Gastroesophageal sphincter (tissue), 4 donors: ENCODE results near the gene ECI1. TPM values are rescaled to one million over a fixed set of nuclear protein-coding genes. Genes with fewer than 3 reads are reported as not detected.

Experiments used
- ATAC-seq: fragments of 150-250 bp; one replicate; pipeline ENCODE4 v1.9.1; 2016; ENCODE audit warnings: mild to moderate bottlenecking, moderate library complexity
- H3K27ac ChIP-seq, 4 donors: fragments of 200-600 bp; sonication (generic) in 3 of 4; 1 replicate in 3 of 4; 2 replicates in 1 of 4; pipeline ENCODE4 v1.5.1; 2016 to 2019
- H3K27me3 ChIP-seq: fragments of 200-600 bp; sonication (generic); one replicate; pipeline ENCODE4 v1.5.1; 2019
- H3K36me3 ChIP-seq, 2 donors: fragments of 200-600 bp; sonication (generic); one replicate each; pipeline ENCODE4 v1.5.1; 2019; ENCODE audit warnings: control low read depth in 1 of 2
- H3K4me1 ChIP-seq, 3 donors: fragments of 200-600 bp; sonication (generic); 1 replicate in 2 of 3; 2 replicates in 1 of 3; pipeline ENCODE4 v1.5.1; 2016 to 2019; ENCODE audit warnings: control low read depth in 2 of 3
- H3K4me3 ChIP-seq, 2 donors: fragments of 200-600 bp; sonication (generic); one replicate each; pipeline ENCODE4 v1.5.1; 2019; ENCODE audit warnings: mild to moderate bottlenecking in 1 of 2, moderate library complexity in 1 of 2
- H3K9me3 ChIP-seq, 3 donors: fragments of 200-600 bp; sonication (generic); one replicate each; pipeline ENCODE4 v1.5.1; 2017 to 2019; ENCODE audit warnings: control low read depth in 2 of 3
- CTCF ChIP-seq, 4 experiments: fragments of 200-600 bp in 2 of 4; fragments of 450-650 bp in 2 of 4; sonication (generic) in 1 of 4; IDR thresholded peaks; one replicate each; pipeline ENCODE4 v1.5.1; 2017 to 2019; ENCODE audit warnings: antibody characterized with exemption in 4 of 4, mild to moderate bottlenecking in 2 of 4, moderate library complexity in 2 of 4
- EP300 ChIP-seq: sonication (generic); formaldehyde crosslinking; IDR thresholded peaks from one replicate; pipeline ENCODE4 v1.6.1; 2017; ENCODE audit warnings: antibody characterized with exemption, mild to moderate bottlenecking
- POLR2A ChIP-seq, 2 donors: fragments of 450-650 bp; IDR thresholded peaks; one replicate each; pipeline ENCODE4 v1.6.1; 2017; ENCODE audit warnings: antibody characterized with exemption in 2 of 2, mild to moderate bottlenecking in 2 of 2, moderate library complexity in 1 of 2
- POLR2AphosphoS5 ChIP-seq: sonication (generic); formaldehyde crosslinking; IDR thresholded peaks from one replicate; pipeline ENCODE4 v1.6.1; 2017; ENCODE audit warnings: antibody characterized with exemption
- WGBS, 2 donors: methylation state at CpG; one replicate each; pipeline ENCODE4 v1.1.5; 2018; ENCODE audit warnings: low coverage in 1 of 2; 5-methylcytosine and 5-hydroxymethylcytosine counted together
- small RNA-seq, 4 donors: library from RNA; depleted of rRNA; stranded (forward); fragments of <200 nt; gene quantifications; one replicate each; pipeline ENCODE3, GENCODE V24; 2016
- total RNA-seq, 4 donors: library from RNA; depleted of rRNA; stranded (reverse); fragments of >200 nt; gene quantifications; one replicate each; pipeline ENCODE4 v1.1.0, GENCODE V29; 2016

ECI1 gene
- total RNA-seq, 4 donors from 2014 or later: 41.9 to 85.1 (median 73.8) TPM

- TF ChIP-seq POLR2AphosphoS5 (no peak), POLR2A (IDR thresholded peaks at IDR 0.05) (no peak), CTCF (IDR thresholded peaks at IDR 0.05) (no peak), EP300 (no peak)
- Histone ChIP-seq H3K4me3 (no peak overlapping the region), H3K4me1 (peaks cover 0 to 11% (median 6%) of the 10 kb centered on the region in 3 donors), H3K27me3 (peaks cover 36% of the 10 kb centered on the region), H3K36me3 (no peaks in the 10 kb centered on the region), H3K27ac (no peak overlapping the region), H3K9me3 (no peaks in the 10 kb centered on the region)
- WGBS, 2 donors: 78% methylated on average over 4 of the region's 25 CpGs; no CpG with 5 or more reads in 1 of the 2 donors
- no peak for ATAC-seq
Observed at GRCh38 chr16:2190659-2191445, 60.5 kb downstream of the ECI1 start.

DNA sequence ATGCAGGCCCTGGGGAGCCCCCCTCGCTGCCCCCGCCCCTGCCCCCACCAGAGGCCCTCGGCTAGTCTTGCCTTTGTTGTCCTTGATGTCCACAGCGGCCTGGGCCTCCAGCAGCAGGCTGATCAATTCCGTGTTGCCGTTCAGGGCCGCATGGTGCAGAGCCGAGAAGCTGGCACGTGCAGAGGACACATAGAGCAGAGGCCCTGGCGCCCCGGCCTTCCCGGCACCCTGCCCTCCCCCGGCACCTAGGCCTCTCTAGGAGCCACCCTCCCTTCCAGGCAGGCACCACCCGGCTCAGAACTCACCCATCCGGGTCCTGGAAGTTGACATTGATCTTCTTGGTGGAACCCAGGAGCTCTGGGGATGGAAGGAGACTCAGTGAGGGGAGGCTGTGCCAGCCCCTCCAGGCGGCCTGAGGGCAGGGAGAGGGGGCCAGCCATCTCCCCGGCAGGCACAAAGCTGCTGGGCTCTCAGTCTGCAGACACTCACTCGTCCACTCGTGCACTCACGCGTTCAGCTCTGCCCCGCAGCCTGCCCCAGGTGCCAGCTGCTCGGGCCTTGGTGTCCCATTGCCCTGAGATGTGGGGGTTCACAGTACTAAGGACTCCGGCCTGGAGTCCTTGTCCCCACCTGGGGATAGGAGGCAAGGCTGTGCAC is 61.3 kb downstream of the ECI1 start:
- Histone ChIP-seq H3K36me3 (no peaks in the 10 kb centered on the region), H3K9me3 (no peaks in the 10 kb centered on the region), H3K27ac (no peak overlapping the region), H3K4me1 (peaks cover 0 to 3% (median 0%) of the 10 kb centered on the region in 3 donors), H3K4me3 (no peak overlapping the region), H3K27me3 (peaks cover 29% of the 10 kb centered on the region)
- ATAC-seq: no peak
- TF ChIP-seq POLR2A (IDR thresholded peaks at IDR 0.05): no peak
- no peak for TF ChIP-seq EP300
- no peak for TF ChIP-seq POLR2AphosphoS5
- TF ChIP-seq CTCF (IDR thresholded peaks at IDR 0.05): no peak
- no CpG with 5 or more reads among the region's 24 CpGs for WGBS, 2 donors

Small RNA genes lying within 50 kb of the gene (small RNA-seq; reads per million reads assigned to genes)
- gene MIR3677 (0 reads per million in 4 donors), gene MIR4717 (0 to 0.64 (median 0) reads per million in 4 donors)

Other genes with a start within 250 kb of the ECI1 start
- 10 to 100 TPM; 28.5 to 43.0 (median 34.6) TPM for gene ZNF598, start 241.8 kb downstream of the ECI1 start, total RNA-seq
- not detected for gene NPW, start 231.8 kb downstream of the ECI1 start, total RNA-seq
- 100 to 1,000 TPM in 1 of 4 donors, 10 to 100 TPM in 3; 43.8 to 106 (median 63.8) TPM for gene NHERF2, start 224.7 kb downstream of the ECI1 start, total RNA-seq
- gene NTHL1, start 203.8 kb downstream of the ECI1 start, total RNA-seq: 10 to 100 TPM; 18.4 to 25.4 (median 21.6) TPM
- 10 to 100 TPM; 36.3 to 78.8 (median 54.6) TPM for gene TSC2, start 203.6 kb downstream of the ECI1 start, total RNA-seq
- 100 to 1,000 TPM; 181 to 492 (median 352) TPM for gene PKD1, start 115.7 kb downstream of the ECI1 start, total RNA-seq
- 1 to 10 TPM in 1 of 4 donors, under 1 TPM in 1, not detected in 2; 0.39 to 1.0 TPM for gene RAB26, start 103.0 kb downstream of the ECI1 start, total RNA-seq
- gene TRAF7, start 95.8 kb downstream of the ECI1 start, total RNA-seq: 10 to 100 TPM; 36.3 to 70.1 (median 56.3) TPM
- gene CASKIN1, start 55.0 kb downstream of the ECI1 start, total RNA-seq: under 1 TPM in 2 of 4 donors, not detected in 2; 0.27 to 0.35 TPM
- 10 to 100 TPM; 29.0 to 50.8 (median 34.1) TPM for gene MLST8, start 46.1 kb downstream of the ECI1 start, total RNA-seq
- 10 to 100 TPM in 1 of 4 donors, 1 to 10 TPM in 2, under 1 TPM in 1; 0.72 to 10.3 (median 3.5) TPM for gene BRICD5, start 40.7 kb downstream of the ECI1 start, total RNA-seq
- gene PGP, start 36.7 kb downstream of the ECI1 start, total RNA-seq: 10 to 100 TPM in 2 of 4 donors, 1 to 10 TPM in 2; 7.6 to 17.3 (median 12.5) TPM
- gene E4F1, start 28.0 kb downstream of the ECI1 start, total RNA-seq: 10 to 100 TPM; 23.1 to 35.2 (median 28.8) TPM
- gene DNASE1L2, start 15.1 kb downstream of the ECI1 start, total RNA-seq: 1 to 10 TPM in 2 of 4 donors, under 1 TPM in 1, not detected in 1; 0.27 to 1.7 (median 1.1) TPM
- gene RNPS1, start 16.5 kb upstream of the ECI1 start, total RNA-seq: 100 to 1,000 TPM; 117 to 171 (median 128) TPM
- 10 to 100 TPM in 3 of 4 donors, 1 to 10 TPM in 1; 7.5 to 27.5 (median 12.3) TPM for gene ABCA3, start 89.1 kb upstream of the ECI1 start, total RNA-seq
- 1 to 10 TPM in 2 of 4 donors, under 1 TPM in 2; 0.27 to 2.1 (median 0.82) TPM for gene CCNF, start 177.9 kb upstream of the ECI1 start, total RNA-seq
- 1 to 10 TPM in 2 of 4 donors, not detected in 2; 1.0 to 2.5 TPM for gene TEDC2, start 208.5 kb upstream of the ECI1 start, total RNA-seq
- gene NTN3, start 219.7 kb upstream of the ECI1 start, total RNA-seq: not detected
- gene TBC1D24, start 223.5 kb upstream of the ECI1 start, total RNA-seq: 10 to 100 TPM in 3 of 4 donors, 1 to 10 TPM in 1; 6.2 to 18.4 (median 14.2) TPM